ENCODE data around the gene BCAS1.
A peak's percentile ranks its signal among the peaks of the same experiment; 100 is the strongest.

Gene BCAS1

DNA sequence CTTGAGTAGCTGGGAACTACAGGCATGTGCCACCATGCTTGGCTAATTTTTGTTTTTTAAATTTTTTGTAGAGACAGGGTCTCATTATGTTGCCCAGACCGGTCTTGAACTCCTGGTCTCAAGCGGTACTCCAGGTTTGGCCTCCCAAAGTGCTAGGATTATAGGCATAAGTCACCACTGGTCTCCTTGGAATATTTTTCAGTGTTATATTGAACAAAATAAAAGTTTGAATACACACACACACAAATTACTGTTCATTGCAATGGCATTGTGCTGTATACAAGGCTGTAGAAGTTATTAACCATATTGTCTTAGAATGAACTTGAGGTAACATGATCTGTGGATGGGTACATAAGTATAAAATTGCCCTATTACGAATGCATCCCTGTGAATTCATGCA is 166.1 kb downstream of the BCAS1 start:
- DNase-seq (ENCODE audit: low spot score) = no peak

DNA sequence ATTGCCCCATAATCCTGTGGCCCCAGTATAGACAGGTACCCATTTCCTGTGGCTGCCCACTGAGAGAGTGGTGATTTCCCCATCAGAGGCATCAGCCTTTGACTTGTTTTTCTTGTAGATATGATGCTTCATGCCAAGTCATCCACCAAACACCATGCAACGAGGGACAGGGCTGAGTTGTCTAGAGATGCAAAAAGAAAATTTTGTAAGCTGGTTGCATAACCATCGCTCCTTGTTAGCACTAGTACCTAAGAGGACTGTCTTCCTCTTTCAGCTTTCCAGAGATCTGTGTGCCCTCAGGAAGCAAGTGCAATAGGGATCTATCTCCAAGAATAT is 166.8 kb downstream of the BCAS1 start:
- DNase-seq (ENCODE audit: low spot score) = no peak

DNA sequence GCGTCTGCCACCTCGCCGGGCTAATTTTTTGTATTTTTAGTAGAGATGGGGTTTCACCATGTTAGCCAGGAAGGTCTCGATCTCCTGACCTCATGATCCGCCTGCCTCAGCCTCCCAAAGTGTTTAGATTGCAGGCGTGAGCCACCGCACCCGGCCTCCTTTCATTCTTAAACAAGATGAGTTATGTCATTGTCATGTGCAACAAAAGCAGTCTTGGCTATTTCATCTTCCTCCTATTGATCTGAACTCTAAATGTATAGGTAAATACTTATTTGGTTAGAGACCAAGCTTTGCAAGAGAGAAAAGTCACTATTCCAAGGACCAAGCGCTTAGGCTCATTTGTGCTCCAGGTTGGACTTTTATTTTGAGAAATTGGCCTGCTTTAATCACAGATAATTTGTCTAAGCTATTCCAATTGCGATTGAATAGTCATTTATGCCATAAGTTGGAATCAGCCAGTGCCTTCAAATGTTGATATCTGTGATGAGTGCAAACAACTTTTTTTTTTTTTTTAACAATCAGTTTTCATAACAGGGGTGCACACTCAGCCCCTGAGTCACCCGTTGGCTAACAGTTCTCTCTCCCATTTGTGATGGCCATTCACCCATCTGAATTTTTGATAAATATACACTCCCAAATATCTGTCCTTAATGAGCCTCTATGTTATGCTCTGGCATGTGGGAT is 167.3 kb downstream of the BCAS1 start:
- DNase-seq (ENCODE audit: low spot score) = no peak

DNA sequence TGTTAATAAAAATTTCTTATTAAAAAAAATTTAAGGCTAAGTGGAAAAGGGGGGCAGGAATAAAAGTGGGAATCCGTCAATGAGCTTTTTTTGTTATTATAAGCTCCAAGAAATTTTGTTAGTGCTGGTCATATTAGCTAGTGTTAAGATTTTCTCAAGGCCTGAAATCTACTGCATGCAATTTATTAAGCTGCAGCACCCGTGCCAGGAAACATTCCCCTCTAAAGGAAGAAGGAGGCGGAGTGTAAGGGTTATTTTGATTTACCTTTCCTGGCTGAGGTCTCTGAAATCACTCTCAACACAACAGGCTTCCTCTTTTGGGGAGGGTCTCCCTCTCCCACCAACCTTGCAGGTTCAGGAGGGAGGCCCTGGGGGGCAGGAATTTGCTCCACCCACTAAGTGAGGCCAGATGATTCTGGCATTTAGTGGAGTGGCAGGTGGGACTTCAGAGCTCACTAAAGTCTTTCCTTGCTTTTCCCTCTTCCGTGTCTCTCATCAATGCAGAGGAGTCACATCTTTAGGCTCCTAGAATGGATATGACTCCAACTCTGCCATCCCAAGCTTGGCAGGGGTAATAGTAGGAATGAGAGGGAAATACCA is 168.8 kb downstream of the BCAS1 start:
- no peak for DNase-seq (ENCODE audit: low spot score)

DNA sequence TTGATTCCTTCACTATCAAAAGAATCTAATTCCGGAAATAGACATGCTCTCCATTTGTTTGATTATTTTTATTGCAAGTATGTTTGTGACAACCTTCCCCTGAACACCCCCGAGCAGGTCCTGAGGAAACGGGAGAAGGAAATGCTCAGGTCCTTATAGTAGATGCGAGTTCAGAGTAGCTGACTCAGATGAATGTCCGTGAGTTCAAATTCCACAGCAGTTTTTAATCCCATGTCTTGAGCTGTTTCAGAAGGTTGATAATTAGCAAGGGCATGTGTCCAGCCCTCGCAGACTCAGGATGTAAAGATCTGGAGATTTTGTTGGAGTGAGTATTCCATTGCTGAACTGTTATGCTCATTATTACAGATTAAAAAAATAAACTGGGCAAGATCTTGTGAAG is 169.3 kb downstream of the BCAS1 start:
- DNase-seq (ENCODE audit: low spot score) = peak; percentile 52

DNA sequence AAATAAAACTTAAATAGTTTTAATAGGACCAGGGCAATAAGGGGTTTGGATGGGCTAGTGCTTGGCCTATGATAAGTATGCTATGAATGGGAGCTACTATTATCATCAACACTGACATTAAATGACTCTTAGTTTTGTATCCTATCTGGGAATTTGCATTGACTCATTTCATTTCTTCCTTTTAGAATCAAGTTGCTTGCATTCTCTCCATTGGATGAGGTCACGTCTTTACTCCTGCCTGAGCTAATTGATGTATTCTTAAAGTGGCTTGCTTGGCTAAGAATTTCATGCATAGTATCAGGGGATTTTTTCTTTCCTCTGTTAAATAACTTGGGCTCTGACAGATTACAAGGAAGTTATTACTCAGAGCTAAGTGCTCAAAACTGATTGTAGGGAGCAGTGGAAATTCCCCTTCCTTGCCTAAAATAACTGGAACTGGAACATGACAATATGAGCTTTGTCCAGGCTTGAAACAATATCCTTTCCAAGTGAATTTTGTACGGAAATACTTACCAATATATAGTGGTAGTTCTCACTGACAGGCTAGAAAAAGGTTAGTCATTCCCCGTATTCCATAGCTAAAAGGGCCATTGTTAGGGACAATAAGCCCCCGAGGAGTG is 169.9 kb downstream of the BCAS1 start:
- DNase-seq (ENCODE audit: low spot score) = no peak

DNA sequence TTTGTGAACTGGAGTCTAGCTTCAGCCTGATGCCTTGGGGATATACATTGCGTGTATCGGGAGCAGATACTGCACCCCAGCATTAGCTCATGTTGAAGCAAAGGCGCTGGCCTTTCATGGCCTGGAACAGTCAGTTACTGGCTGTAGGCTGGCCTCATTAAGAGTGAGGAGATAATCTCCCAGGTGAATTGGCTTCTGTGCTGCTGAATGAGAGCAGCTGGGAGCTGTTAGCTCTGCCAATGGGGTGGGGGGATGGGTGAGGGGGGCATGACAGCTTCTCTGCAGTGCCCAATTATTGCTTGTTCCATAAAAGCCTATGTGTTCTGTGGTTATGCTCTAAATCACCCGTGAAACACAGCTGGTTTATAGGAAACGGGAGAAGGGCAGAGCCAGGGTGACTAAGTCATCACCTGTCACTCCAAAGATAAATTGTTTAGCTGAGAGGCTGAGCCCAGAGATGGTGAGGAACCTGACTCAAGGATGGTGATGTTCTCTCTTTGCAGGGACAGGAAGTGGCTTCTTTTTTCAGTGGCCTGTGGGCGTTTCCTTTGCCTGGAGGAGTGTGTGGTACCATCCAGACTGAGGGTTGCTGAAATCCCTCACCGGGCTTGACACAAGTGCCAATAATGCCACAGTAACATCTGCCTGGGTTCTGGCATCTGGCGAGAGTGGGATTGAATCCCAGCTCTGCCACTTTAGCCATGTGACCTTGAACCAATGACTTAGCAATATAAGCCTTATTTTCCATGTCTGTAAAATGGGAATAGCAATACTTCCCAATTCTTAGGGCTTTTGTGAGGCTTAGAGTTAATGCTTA is 170.8 kb downstream of the BCAS1 start:
- DNase-seq (ENCODE audit: low spot score) = peak; percentile 73

DNA sequence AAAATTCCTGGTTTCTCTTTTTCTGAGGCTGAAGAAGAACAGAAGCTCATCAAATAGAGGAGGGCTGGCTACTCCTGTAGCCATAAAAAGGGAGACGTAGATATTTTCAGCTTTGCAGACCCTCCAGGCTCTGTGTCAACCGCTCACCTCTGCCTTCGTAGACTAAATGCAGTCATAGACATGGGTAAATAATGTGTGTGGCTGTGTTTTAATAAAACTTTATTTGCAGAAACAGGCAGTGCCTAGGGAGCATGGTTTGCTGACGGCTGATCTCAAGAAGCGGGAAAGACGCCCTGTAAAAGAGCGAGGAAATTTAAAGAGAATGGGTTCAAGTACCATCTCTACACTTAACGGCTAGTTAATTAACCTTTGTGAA is 171.8 kb downstream of the BCAS1 start:
- DNase-seq (ENCODE audit: low spot score) = no peak

DNA sequence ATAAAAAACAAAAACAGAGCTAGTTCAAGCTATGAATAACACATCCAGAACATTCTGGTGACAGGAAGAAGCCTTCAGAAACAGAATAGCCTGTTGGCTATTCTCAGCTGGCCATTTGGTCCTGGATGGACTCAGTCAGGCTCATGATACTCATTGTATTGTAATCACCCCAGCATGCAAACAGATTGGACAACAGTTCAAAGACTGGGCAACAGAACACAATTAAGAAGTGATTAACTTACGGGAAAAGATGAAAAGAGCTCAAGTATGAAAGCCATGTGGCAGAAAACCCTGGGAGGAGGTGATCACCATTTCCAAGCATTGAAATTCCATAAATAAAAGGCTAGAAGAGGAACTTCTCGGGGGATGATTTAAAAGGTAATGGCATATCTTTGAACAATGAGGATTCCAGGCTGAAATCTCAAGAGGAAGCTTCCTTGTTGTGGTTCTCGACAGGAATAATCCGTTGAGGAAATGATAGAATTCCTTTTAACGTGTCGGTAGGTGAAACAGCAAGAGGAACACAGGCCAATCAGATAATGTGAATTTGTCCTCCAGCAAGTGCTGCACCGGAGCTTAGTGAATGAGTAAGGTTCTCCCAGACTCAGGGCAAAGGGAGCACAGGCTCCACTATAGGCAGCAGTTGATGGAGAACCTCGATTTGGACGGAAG is 172.4 kb downstream of the BCAS1 start:
- no peak for DNase-seq (ENCODE audit: low spot score)

DNA sequence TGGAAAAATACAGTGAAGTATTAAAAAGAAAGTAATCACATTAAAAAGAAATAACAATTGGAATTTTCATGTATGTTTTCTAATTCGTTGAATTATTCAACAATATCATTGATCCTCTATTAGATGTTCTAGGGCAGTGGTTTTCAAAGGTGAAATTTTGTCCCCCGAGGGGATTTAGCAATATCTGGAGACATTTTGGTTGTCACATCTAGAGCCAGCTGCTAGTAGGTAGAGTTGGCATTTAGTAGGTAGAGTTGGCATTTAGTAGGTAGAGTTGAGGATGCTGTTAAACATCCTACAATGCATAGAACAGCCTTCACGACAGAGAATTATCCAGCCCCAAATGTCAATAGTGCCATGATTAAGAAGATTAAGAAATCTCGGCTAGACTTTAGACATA is 173.7 kb downstream of the BCAS1 start:
- no peak for DNase-seq (ENCODE audit: low spot score)

DNA sequence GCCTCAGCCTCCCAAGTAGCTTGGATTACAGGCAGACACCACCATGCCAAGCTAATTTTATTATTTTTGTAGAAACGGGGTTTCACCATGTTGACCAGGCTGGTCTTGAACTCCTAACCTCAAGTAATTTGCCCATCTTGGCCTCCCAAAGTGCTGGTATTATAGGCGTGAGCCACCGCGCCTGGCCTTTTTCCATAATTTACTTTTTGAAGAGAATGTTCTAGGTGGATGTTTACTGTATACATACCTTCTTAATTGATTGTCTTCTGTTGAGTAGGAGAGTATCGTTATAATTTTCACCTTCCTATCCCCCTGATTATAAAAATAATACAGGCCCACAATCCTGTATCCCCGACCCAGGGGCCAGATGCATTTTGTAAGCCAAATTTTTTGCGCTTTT is 174.4 kb downstream of the BCAS1 start:
- DNase-seq (ENCODE audit: low spot score) = no peak

DNA sequence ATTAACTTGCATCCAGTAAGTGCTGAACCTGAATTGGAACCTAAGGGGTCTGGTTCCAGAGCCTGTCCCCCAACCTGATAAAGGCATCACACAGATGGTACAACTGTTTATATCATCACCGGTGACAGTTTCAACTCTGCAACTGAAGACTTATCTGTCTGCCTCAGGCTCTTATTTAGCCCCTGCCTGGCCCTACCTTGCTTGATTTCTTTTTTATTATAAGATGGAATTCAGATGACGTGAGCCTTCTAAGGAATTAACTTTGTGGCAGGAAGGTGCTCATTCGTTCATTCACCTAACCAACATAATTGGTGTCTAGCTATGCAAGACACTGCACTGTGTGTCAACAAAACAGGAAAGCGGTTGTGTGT is 175.0 kb downstream of the BCAS1 start:
- DNase-seq (ENCODE audit: low spot score) = no peak

DNA sequence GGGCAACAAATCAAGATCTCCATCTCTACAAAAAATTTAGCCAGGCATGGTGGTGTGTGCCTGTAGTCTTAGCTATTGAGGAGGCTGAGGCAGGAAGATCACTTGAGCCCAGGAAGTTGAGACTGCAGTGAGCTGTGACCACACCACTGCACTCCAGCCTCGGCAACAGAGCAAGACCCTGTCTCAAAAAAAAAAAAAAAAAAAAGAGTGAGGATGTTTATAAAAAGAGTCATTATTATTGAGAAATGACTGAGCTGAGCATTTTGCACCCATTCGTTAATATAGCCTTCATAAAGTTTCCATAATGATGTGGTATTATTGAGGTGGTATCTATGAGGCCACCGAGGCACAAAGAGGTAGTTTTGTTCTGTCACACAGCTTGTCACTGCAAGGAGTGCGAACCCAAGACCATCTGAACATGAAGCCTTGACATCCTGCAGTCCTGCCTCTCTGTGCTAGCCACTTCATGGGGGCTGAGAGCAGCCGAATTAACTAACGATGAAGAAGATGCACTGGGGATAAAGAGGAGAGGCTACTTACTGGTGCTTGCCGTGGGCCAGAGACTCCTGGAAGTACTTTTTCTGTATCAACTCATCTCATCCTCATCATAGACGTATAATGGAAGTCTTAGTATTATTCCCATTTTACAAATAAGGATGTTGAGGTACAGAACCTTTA is 175.5 kb downstream of the BCAS1 start:
- no peak for DNase-seq (ENCODE audit: low spot score)
